HepG2 (cell line): ENCODE measurements around the gene SLC19A1. TPM values are rescaled to one million over a fixed set of nuclear protein-coding genes. Genes with fewer than 3 reads are reported as not detected.
"Not testable (repeated sequence)": the region's sequence is repeated elsewhere in the genome, so short reads cannot be mapped to it uniquely, and the experiment has no call there.

Experiments used
- ATAC-seq: fragments of 200-7000 bp; cut with Tn5 transposase; 3 replicates; pipeline ENCODE4 v1.9.1; 2020; ENCODE audit warnings: mild to moderate bottlenecking, moderate library complexity
- BruUV-seq: library from RNA; stranded (reverse); fragments of 400-500 nt; replicated peaks from 2 replicates; lab custom pipeline; 2021; lab: Mats Ljungman, UMichigan
- CTCF ChIA-PET: fragments of 300-600 bp; formaldehyde crosslinking; extraction: SDS; loops from one replicate; lab custom pipeline; 2021; ENCODE audit warnings: low total read pairs, inconsistent platforms, low intra/inter-chr PET ratio; lab: Yijun Ruan, JAX
- POLR2A ChIA-PET: fragments of 350-600 bp; sonication (Branson Sonifier 250); formaldehyde crosslinking; loops from one replicate; lab custom pipeline; 2020; ENCODE audit warnings: antibody characterized with exemption, inconsistent platforms; lab: Yijun Ruan, JAX
- DNase-seq: peaks from one replicate; pipeline ENCODE4 v3.0.0-alpha.2; 2015; ENCODE audit warnings: low spot score
- FAIRE-seq: peaks from 3 replicates; lab custom pipeline; 2011; peaks lifted over from hg19 to GRCh38; lab: Jason Lieb, UNC
- H2AFZ ChIP-seq: one replicate; pipeline ENCODE4 v1.6.1; 2011; ENCODE audit warnings: low read length, inconsistent platforms
- H3K27ac ChIP-seq: fragments of 300-600 bp; 3 replicates; pipeline ENCODE4 v1.8.0; 2011; ENCODE audit warnings: mixed run types, mild to moderate bottlenecking, mixed read lengths, low read length, inconsistent platforms; ENCODE audit not compliant: insufficient read depth; ENCODE audit errors: extremely low read length
- H3K27me3 ChIP-seq, 2 experiments: fragments of 200-600 bp in 1 of 2; 2 replicates in 1 of 2; 3 replicates in 1 of 2; pipeline versions ENCODE4 v1.6.0 to v1.8.0; 2011; ENCODE audit warnings: low read length in 2 of 2, mild to moderate bottlenecking in 2 of 2, moderate library complexity in 2 of 2, inconsistent platforms in 1 of 2; ENCODE audit not compliant: insufficient read depth in 2 of 2, control insufficient read depth in 1 of 2
- H3K36me3 ChIP-seq, 2 experiments: fragments of 200-600 bp in 1 of 2; replicated peaks in 1 of 2; 2 replicates in 1 of 2; 3 replicates in 1 of 2; pipeline versions ENCODE4 v1.5.1 to v1.8.0; 2011; ENCODE audit warnings: low read length in 2 of 2, inconsistent platforms in 1 of 2; ENCODE audit not compliant: insufficient read depth in 2 of 2, control insufficient read depth in 1 of 2
- H3K4me1 ChIP-seq: 2 replicates; pipeline ENCODE4 v1.5.1; 2012; ENCODE audit warnings: low read length, inconsistent platforms; ENCODE audit not compliant: insufficient read depth
- H3K4me2 ChIP-seq: 2 replicates; pipeline ENCODE4 v1.6.0; 2011; ENCODE audit warnings: low read depth, low read length, inconsistent platforms
- H3K4me3 ChIP-seq, 3 experiments: fragments of 200-600 bp in 1 of 3; sonication (generic), shearing (Covaris generic) in 1 of 3; replicated peaks in 1 of 3; 2 replicates each; pipeline ENCODE4 v1.5.1; 2011 to 2016; ENCODE audit warnings: low read length in 3 of 3, inconsistent platforms in 2 of 3, low read depth in 2 of 3, mild to moderate bottlenecking in 2 of 3, control low read depth in 1 of 3, mixed read lengths in 1 of 3; ENCODE audit not compliant: insufficient read depth in 1 of 3
- H3K79me2 ChIP-seq: one replicate; pipeline ENCODE4 v1.6.1; 2011; ENCODE audit warnings: low read length, inconsistent platforms; ENCODE audit not compliant: insufficient read depth
- H3K9ac ChIP-seq: 2 replicates; pipeline ENCODE4 v1.6.0; 2011; ENCODE audit warnings: mild to moderate bottlenecking, low read depth, low read length, inconsistent platforms; ENCODE audit not compliant: insufficient read depth
- H3K9me3 ChIP-seq: 2 replicates; pipeline ENCODE4 v1.5.1; 2012; ENCODE audit warnings: mild to moderate bottlenecking, low read length
- H4K20me1 ChIP-seq: 2 replicates; pipeline ENCODE4 v1.6.0; 2011; ENCODE audit warnings: inconsistent platforms, mild to moderate bottlenecking, low read length, moderate library complexity; ENCODE audit not compliant: insufficient read depth
- AGO1 ChIP-seq: fragments of 200-400 bp; formaldehyde crosslinking; IDR thresholded peaks from 2 replicates; pipeline ENCODE4 v1.6.1; 2017; ENCODE audit warnings: mild to moderate bottlenecking, low read depth, low read length, moderate library complexity; ENCODE audit not compliant: poor library complexity, severe bottlenecking
- AGO2 ChIP-seq: fragments of 200-400 bp; formaldehyde crosslinking; optimal IDR thresholded peaks from 2 replicates; pipeline ENCODE3; 2017; ENCODE audit warnings: mild to moderate bottlenecking, low read depth, low read length, moderate library complexity
- TARDBP ChIP-seq: sonication (generic); formaldehyde crosslinking; IDR thresholded peaks from 2 replicates; pipeline ENCODE4 v1.8.0; 2022; ENCODE audit warnings: mild to moderate bottlenecking, missing genetic modification reagents
- ZNF646 ChIP-seq: sonication (generic); formaldehyde crosslinking; IDR thresholded peaks from 2 replicates; pipeline ENCODE4 v1.9.0; 2021; ENCODE audit warnings: mild to moderate bottlenecking, missing genetic modification reagents
- WGBS: methylation state at CpG from one replicate; pipeline ENCODE4 v1.1.6; 2017; ENCODE audit warnings: low lambda C conversion rate; 5-methylcytosine and 5-hydroxymethylcytosine counted together
- in situ Hi-C: cut with HindIII; loops from 2 replicates; pipeline ENCODE4 v1.10.0; 2017; ENCODE audit warnings: low pct_unique_long_range_greater_than_20kb; ENCODE audit not compliant: extremely low pct_ligation_motif_present
- intact Hi-C: fragments of 100-400 bp; cut with micrococcal nuclease; formaldehyde crosslinking; loops from one replicate; pipeline ENCODE4 v1.10.0; 2022; ENCODE audit not compliant: unreplicated experiment
- polyA plus RNA-seq, 8 experiments: library from polyadenylated mRNA; depleted of rRNA in 3 of 8; stranded (reverse) in 7 of 8; unstranded in 1 of 8; fragments of >200 nt; fragmentation: Illumina TruSeq in 4 of 8; extraction: Trizol in 4 of 8; gene quantifications; 2 replicates each; pipeline versions ENCODE4 v1.2.1 to v1.2.3, GENCODE V29; 2011 to 2016; ENCODE audit warnings: low read depth in 4 of 8, missing spikeins in 1 of 8, mixed read lengths in 1 of 8; ENCODE audit not compliant: insufficient read depth in 1 of 8
- total RNA-seq, 5 experiments: library from RNA; depleted of rRNA; stranded (reverse); fragments of >200 nt; fragmentation: Illumina TruSeq; extraction: Trizol; gene quantifications; 2 replicates each; pipeline ENCODE4 v1.2.3, GENCODE V29; 2016; ENCODE audit warnings: low read depth in 1 of 5

Gene SLC19A1
- total and polyA plus RNA-seq, 2 of the 13 experiments (the other 11 are each of a cell fraction or from before 2014, with no cell fraction given), result 21.8 to 23.0 TPM

DNA sequence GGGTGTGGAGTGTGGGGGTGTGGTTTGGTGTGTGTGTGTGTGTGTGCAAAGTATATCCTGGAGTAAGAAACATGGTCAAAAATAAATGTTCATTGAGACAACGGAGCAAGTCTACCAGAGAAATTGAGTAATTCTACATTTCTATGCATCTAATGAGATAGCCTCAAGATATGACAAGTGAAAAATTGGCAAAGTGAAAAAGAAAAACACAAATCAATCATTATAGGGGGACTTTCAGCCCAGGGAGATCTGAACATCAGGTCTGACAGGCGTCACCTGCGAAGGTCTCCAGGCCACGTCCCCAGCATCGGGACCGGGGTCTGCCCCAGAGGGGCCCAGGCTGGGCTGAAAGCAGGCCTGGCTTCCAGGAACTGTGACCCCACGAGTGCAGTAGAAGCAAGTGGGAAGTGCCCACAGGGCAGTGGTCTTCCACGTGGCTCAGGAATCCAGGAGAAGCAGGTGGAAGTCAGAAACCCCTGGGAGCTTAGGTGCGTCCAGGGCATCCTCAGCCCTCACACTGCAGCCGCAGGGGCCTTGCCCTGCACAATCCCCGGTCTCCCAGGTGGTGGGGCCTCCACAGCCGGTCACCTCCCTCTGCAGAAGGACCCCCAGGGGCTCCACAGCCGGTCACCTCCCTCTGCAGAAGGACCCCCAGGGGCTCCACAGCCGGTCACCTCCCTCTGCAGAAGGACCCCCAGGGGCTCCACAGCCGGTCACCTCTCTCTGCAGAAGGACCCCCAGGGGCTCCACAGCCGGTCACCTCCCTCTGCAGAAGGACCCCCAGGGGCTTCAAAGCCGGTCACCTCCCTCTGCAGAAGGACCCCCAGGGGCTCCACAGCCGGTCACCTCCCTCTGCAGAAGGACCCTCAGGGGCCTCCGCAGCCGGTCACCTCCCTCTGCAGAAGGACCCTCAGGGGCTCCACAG is 40.9 kb downstream of the SLC19A1 start:
- in situ Hi-C loops, H3K27ac ChIP-seq, intact Hi-C loops, H4K20me1 ChIP-seq, H3K9me3 ChIP-seq, H3K79me2 ChIP-seq, H3K27me3 ChIP-seq, CTCF ChIA-PET, H3K4me2 ChIP-seq, H2AFZ ChIP-seq, H3K4me1 ChIP-seq, FAIRE-seq, H3K9ac ChIP-seq, DNase-seq, H3K4me3 ChIP-seq, BruUV-seq: not testable (repeated sequence)
- peak; percentile 35; the same call in 1 of the 2 replicates for TF ChIP-seq TARDBP (CRISPR knock-in tag)
- TF ChIP-seq ZNF646, result peak; percentile 90
- peak; percentile 92 for TF ChIP-seq AGO2
- TF ChIP-seq AGO1, result peak; percentile 40
- POLR2A ChIA-PET, result interaction anchor here (1.0 to 1.2 kb wide), 2 partner anchors 29 to 31 kb away, joined by 3 read pairs; no protein-coding TSS in a partner anchor
- peak; percentile 6; the same call in 1 of the 3 replicates for ATAC-seq
- peaks cover 10 to 22% of the 10 kb centered on the region in 2 experiments for H3K36me3 ChIP-seq
- WGBS, result 87% methylated on average over 8 of the region's 20 CpGs
